ELF-1 (cell line): Measurements from ENCODE around the gene HYAL2.

Experiments
- DNase-seq: peaks from one replicate; pipeline ENCODE4 v3.0.0-alpha.2; 2016; ENCODE audit warnings: low read depth, low spot score

The HYAL2 gene

GRCh38 chr3:50350527-50351322 is 28.2 kb upstream of the HYAL2 start, which contains the start of the genes CYB561D2 and NPRL2:
CYB561D2 (plus strand) TSS chr3:50350862; CDS start chr3:50351434, 572 bp downstream.
NPRL2 (minus strand) TSS chr3:50350775; CDS start chr3:50350652, 123 bp downstream.
- DNase-seq = peak; percentile 95

GRCh38 chr3:50350213-50350526 is 27.6 kb upstream of the HYAL2 start:
- DNase-seq = no peak

- peak; percentile 66 for DNase-seq
Measured at GRCh38 chr3:50347187-50347813, 24.8 kb upstream of the HYAL2 start.

GRCh38 chr3:50345586-50346234 is 23.2 kb upstream of the HYAL2 start, which contains the start of gene ZMYND10:
ZMYND10 (minus strand) TSS chr3:50345732; CDS start chr3:50345579, 153 bp downstream.
- peak; percentile 86 for DNase-seq

GRCh38 chr3:50345008-50345407 is 22.5 kb upstream of the HYAL2 start:
- no peak for DNase-seq

- DNase-seq = peak; percentile 48
Measured at GRCh38 chr3:50342813-50343633, 20.5 kb upstream of the HYAL2 start.

- DNase-seq = no peak
Measured at GRCh38 chr3:50341996-50342650, 19.6 kb upstream of the HYAL2 start.

- no peak for DNase-seq
Measured at GRCh38 chr3:50341537-50341936, 19.0 kb upstream of the HYAL2 start.

- DNase-seq = no peak
Measured at GRCh38 chr3:50340448-50341329, 18.1 kb upstream of the HYAL2 start, which contains the start of gene RASSF1. RASSF1 (minus strand) TSS chr3:50340836; CDS start chr3:50340805, 31 bp downstream.

- no peak for DNase-seq
Measured at GRCh38 chr3:50340147-50340447, 17.6 kb upstream of the HYAL2 start.

- DNase-seq = no peak
Measured at GRCh38 chr3:50339485-50340146, 17.1 kb upstream of the HYAL2 start.

- DNase-seq = no peak
Measured at GRCh38 chr3:50338965-50339364, 16.4 kb upstream of the HYAL2 start.

- DNase-seq = peak; percentile 100
Measured at GRCh38 chr3:50337175-50337861, 14.8 kb upstream of the HYAL2 start.

- DNase-seq = peak; percentile 48
Measured at GRCh38 chr3:50336452-50337174, 14.1 kb upstream of the HYAL2 start.

- no peak for DNase-seq
Measured at GRCh38 chr3:50334339-50335075, 12.0 kb upstream of the HYAL2 start.

- DNase-seq = no peak
Measured at GRCh38 chr3:50333744-50334328, 11.3 kb upstream of the HYAL2 start.

- no peak for DNase-seq
Measured at GRCh38 chr3:50331364-50331907, 8.9 kb upstream of the HYAL2 start.
